ENCODE data around the gene TFAP2B. TPM values are rescaled to one million over a fixed set of nuclear protein-coding genes. Genes with fewer than 3 reads are reported as not detected.

Gene TFAP2B
- total RNA-seq, 2 experiments from 2014 or later: not detected

GRCh38 chr6:50819904-50820868, 1.5 kb downstream of the TFAP2B start:
- peaks cover 92% of the 10 kb centered on the region for H3K27me3 Mint-ChIP-seq
- H3K27ac ChIP-seq (ENCODE audit: low read depth in 1 of 2, low read length in 2 of 2): no peak overlapping the region
- no peak overlapping the region for H3K4me3 ChIP-seq (ENCODE audit: low read length)
- H3K36me3 ChIP-seq (ENCODE audit: insufficient read depth, low read length): no peaks in the 10 kb centered on the region
- H3K9me3 ChIP-seq (ENCODE audit: control insufficient read depth in 1 of 2, insufficient read depth in 1 of 2, low read length in 2 of 2): peaks cover 0 to 14% of the 10 kb centered on the region in 2 experiments
- intact Hi-C loops (cut with DNase I, micrococcal nuclease): loop anchor here in 1 of 2 experiments (5.0 kb wide), 1 partner anchor 1197 kb away; no protein-coding TSS in a partner anchor
- ATAC-seq (ENCODE audit: poor library complexity) (no peak), DNase-seq (no peak)
- peaks cover 67 to 88% of the 10 kb centered on the region in 2 experiments for H3K27me3 ChIP-seq (ENCODE audit: control insufficient read depth in 1 of 2, insufficient read depth in 2 of 2, low read length in 2 of 2)
- H3K27ac Mint-ChIP-seq: no peak overlapping the region
- H3K9me3 Mint-ChIP-seq: no peaks in the 10 kb centered on the region
- no peaks in the 10 kb centered on the region for H3K36me3 Mint-ChIP-seq (ENCODE audit: low read depth)
- CTCF ChIA-PET: no interaction called here
- POLR2A ChIA-PET: no interaction called here
- H3K4me1 Mint-ChIP-seq (ENCODE audit: low read depth): peaks cover 23% of the 10 kb centered on the region
- H3K4me1 ChIP-seq (ENCODE audit: insufficient read depth, low read length): peaks cover 5% of the 10 kb centered on the region
- TF ChIP-seq CTCF (IDR thresholded peaks at IDR 0.05): no peak
- no peak overlapping the region for H3K4me3 Mint-ChIP-seq

GRCh38 chr6:50820869-50821264, 2.2 kb downstream of the TFAP2B start:
- Mint-ChIP-seq H3K27me3 (peaks cover 93% of the 10 kb centered on the region), H3K27ac (no peak overlapping the region), H3K36me3 (ENCODE audit: low read depth) (no peaks in the 10 kb centered on the region), H3K4me3 (no peak overlapping the region), H3K9me3 (no peaks in the 10 kb centered on the region), H3K4me1 (ENCODE audit: low read depth) (peaks cover 19% of the 10 kb centered on the region)
- TF ChIP-seq CTCF (IDR thresholded peaks at IDR 0.05): no peak
- DNase-seq (no peak), ATAC-seq (ENCODE audit: poor library complexity) (no peak)
- Histone ChIP-seq H3K36me3 (ENCODE audit: insufficient read depth, low read length) (no peaks in the 10 kb centered on the region), H3K4me1 (ENCODE audit: insufficient read depth, low read length) (peaks cover 5% of the 10 kb centered on the region), H3K4me3 (ENCODE audit: low read length) (no peak overlapping the region), H3K27me3 (ENCODE audit: control insufficient read depth in 1 of 2, insufficient read depth in 2 of 2, low read length in 2 of 2) (peaks cover 72 to 90% of the 10 kb centered on the region in 2 experiments), H3K27ac (ENCODE audit: low read depth in 1 of 2, low read length in 2 of 2) (no peak overlapping the region), H3K9me3 (ENCODE audit: control insufficient read depth in 1 of 2, insufficient read depth in 1 of 2, low read length in 2 of 2) (peaks cover 0 to 20% of the 10 kb centered on the region in 2 experiments)
- ChIA-PET CTCF (no interaction called here), POLR2A (no interaction called here)
- intact Hi-C loops (cut with DNase I, micrococcal nuclease): no loop called here

- ATAC-seq (ENCODE audit: poor library complexity) (no peak), DNase-seq (no peak)
- H3K27me3 Mint-ChIP-seq: peaks cover 95% of the 10 kb centered on the region
- CTCF ChIA-PET: no interaction called here
- peak overlapping the region; percentile 6 for H3K4me3 Mint-ChIP-seq
- H3K9me3 Mint-ChIP-seq: no peaks in the 10 kb centered on the region
- POLR2A ChIA-PET: no interaction called here
- H3K27ac ChIP-seq (ENCODE audit: low read depth in 1 of 2, low read length in 2 of 2): no peak overlapping the region
- peaks cover 76 to 93% of the 10 kb centered on the region in 2 experiments for H3K27me3 ChIP-seq (ENCODE audit: control insufficient read depth in 1 of 2, insufficient read depth in 2 of 2, low read length in 2 of 2)
- H3K4me1 Mint-ChIP-seq (ENCODE audit: low read depth): peaks cover 16% of the 10 kb centered on the region
- peaks cover 5% of the 10 kb centered on the region for H3K4me1 ChIP-seq (ENCODE audit: insufficient read depth, low read length)
- TF ChIP-seq CTCF (IDR thresholded peaks at IDR 0.05): no peak
- no peak overlapping the region for H3K27ac Mint-ChIP-seq
- intact Hi-C loops (cut with DNase I, micrococcal nuclease): no loop called here
- H3K36me3 Mint-ChIP-seq (ENCODE audit: low read depth): no peaks in the 10 kb centered on the region
- peaks cover 0 to 26% of the 10 kb centered on the region in 2 experiments for H3K9me3 ChIP-seq (ENCODE audit: control insufficient read depth in 1 of 2, insufficient read depth in 1 of 2, low read length in 2 of 2)
- H3K36me3 ChIP-seq (ENCODE audit: insufficient read depth, low read length): no peaks in the 10 kb centered on the region
- no peak overlapping the region for H3K4me3 ChIP-seq (ENCODE audit: low read length)
These were observed 2.9 kb downstream of the TFAP2B start for GRCh38 chr6:50821441-50822077.
